ENCODE measurements around the gene PAGE2. TPM values are rescaled to one million over a fixed set of nuclear protein-coding genes. Genes with fewer than 3 reads are reported as not detected.
A peak's percentile ranks its signal among the peaks of the same experiment; 100 is the strongest.

PAGE2 gene
- total and polyA plus RNA-seq, 2 of the 13 experiments (the other 11 are each of a cell fraction or from before 2014, with no cell fraction given) = not detected

DNA sequence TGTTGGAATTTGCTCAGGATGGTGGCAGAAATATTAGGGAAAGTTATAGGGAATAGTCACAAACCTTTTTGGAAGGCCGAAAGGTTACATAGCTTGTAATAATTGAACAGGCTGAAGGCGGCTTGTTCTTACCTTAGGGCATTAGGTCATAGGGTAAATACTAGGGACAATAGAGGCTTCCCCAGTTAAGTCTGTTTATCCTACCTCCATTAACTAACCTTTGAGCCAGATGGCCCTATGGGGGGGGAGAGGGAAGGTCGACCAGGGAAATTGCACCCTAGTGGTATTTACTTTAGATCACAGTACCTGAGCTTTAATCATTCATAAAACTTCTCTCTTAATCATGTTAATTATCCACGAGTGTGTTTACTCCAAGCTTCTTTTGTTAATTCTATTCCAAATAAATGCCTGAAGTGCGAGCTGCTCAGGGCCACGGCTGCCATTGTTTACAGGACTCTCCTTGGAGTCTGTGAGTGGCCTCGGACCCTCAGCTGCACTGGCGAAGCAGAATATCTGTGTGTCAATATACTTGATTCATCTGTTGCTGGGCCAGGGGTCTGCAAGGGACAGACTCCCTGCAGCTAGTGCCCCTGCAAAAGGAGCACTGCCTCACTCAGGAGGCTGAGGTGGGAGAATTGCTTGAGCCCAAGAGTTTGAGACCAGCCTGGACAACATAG is 22.9 kb downstream of the PAGE2 start (continued):
- TF ChIP-seq ZNF12 (CRISPR knock-in tag; IDR thresholded peaks at IDR 0.05) (no peak), EHMT2 (IDR thresholded peaks at IDR 0.05; ENCODE audit: borderline replicate concordance, low read depth, low read length) (peak; percentile 24; the same call in 1 of the 2 replicates), NR2F6 (IDR thresholded peaks at IDR 0.05) (peak; percentile 59), NR2F6 (CRISPR knock-in tag; IDR thresholded peaks at IDR 0.05) (peak; percentile 49; the same call in 1 of the 2 replicates), ZKSCAN1 (IDR thresholded peaks at IDR 0.05; ENCODE audit: low read length) (no peak), HMG20B (CRISPR knock-in tag; conservative IDR thresholded peaks at IDR 0.05) (no peak), CC2D1A (CRISPR knock-in tag; IDR thresholded peaks at IDR 0.05) (no peak), ZNF672 (CRISPR knock-in tag; IDR thresholded peaks at IDR 0.05) (no peak), ZNF644 (CRISPR knock-in tag; IDR thresholded peaks at IDR 0.05; ENCODE audit: low read depth) (no peak), PITX1 (CRISPR knock-in tag; IDR thresholded peaks at IDR 0.05) (no peak; the same call in 1 of the 2 replicates), AKAP8 (CRISPR knock-in tag; IDR thresholded peaks at IDR 0.05) (no peak), SAFB2 (CRISPR knock-in tag; IDR thresholded peaks at IDR 0.05; ENCODE audit: borderline replicate concordance, low read depth) (no peak), RXRB (CRISPR knock-in tag; IDR thresholded peaks at IDR 0.05; ENCODE audit: borderline replicate concordance) (peak; percentile 78), SETDB1 (CRISPR knock-in tag; IDR thresholded peaks at IDR 0.05; ENCODE audit: borderline replicate concordance) (no peak), CREM (IDR thresholded peaks at IDR 0.05) (0 out of 2 replicates have a peak, but pooled peaks have one; percentile 25), CREM (CRISPR knock-in tag; IDR thresholded peaks at IDR 0.05) (no peak), ZNF619 (CRISPR knock-in tag; IDR thresholded peaks at IDR 0.05) (no peak), ZNF383 (CRISPR knock-in tag; IDR thresholded peaks at IDR 0.05; ENCODE audit: borderline replicate concordance) (no peak), HMGA1 (CRISPR knock-in tag; conservative IDR thresholded peaks at IDR 0.05) (no peak), FOXK1 (CRISPR knock-in tag; IDR thresholded peaks at IDR 0.05; ENCODE audit: borderline replicate concordance, low read depth) (no peak), HNF4G (IDR thresholded peaks at IDR 0.05; ENCODE audit: borderline replicate concordance, low read depth, low read length) (no peak), HNF4G (CRISPR knock-in tag; IDR thresholded peaks at IDR 0.05; ENCODE audit: borderline replicate concordance, low read depth) (peak; percentile 29; the same call in 1 of the 2 replicates), FOXP1 (IDR thresholded peaks at IDR 0.05) (no peak), FOXP1 (CRISPR knock-in tag; IDR thresholded peaks at IDR 0.05) (peak; percentile 45; the same call in 1 of the 2 replicates), ADNP (CRISPR knock-in tag; IDR thresholded peaks at IDR 0.05) (no peak), BRCA1 (CRISPR knock-in tag; IDR thresholded peaks at IDR 0.05) (no peak), HNRNPK (IDR thresholded peaks at IDR 0.05; ENCODE audit: low read depth, low read length, poor library complexity, severe bottlenecking) (no peak), RBM39 (IDR thresholded peaks at IDR 0.05; ENCODE audit: low read depth, low read length, poor library complexity, severe bottlenecking) (no peak)
- TF ChIP-seq, protein P1, sequence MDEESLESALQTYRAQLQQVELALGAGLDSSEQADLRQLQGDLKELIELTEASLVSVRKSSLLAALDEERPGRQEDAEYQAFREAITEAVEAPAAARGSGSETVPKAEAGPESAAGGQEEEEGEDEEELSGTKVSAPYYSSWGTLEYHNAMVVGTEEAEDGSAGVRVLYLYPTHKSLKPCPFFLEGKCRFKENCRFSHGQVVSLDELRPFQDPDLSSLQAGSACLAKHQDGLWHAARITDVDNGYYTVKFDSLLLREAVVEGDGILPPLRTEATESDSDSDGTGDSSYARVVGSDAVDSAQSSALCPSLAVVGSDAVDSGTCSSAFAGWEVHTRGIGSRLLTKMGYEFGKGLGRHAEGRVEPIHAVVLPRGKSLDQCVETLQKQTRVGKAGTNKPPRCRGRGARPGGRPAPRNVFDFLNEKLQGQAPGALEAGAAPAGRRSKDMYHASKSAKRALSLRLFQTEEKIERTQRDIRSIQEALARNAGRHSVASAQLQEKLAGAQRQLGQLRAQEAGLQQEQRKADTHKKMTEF (CRISPR knock-in tag; IDR thresholded peaks at IDR 0.05) = peak; percentile 27; the same call in 1 of the 2 replicates
- TF ChIP-seq, protein P2, sequence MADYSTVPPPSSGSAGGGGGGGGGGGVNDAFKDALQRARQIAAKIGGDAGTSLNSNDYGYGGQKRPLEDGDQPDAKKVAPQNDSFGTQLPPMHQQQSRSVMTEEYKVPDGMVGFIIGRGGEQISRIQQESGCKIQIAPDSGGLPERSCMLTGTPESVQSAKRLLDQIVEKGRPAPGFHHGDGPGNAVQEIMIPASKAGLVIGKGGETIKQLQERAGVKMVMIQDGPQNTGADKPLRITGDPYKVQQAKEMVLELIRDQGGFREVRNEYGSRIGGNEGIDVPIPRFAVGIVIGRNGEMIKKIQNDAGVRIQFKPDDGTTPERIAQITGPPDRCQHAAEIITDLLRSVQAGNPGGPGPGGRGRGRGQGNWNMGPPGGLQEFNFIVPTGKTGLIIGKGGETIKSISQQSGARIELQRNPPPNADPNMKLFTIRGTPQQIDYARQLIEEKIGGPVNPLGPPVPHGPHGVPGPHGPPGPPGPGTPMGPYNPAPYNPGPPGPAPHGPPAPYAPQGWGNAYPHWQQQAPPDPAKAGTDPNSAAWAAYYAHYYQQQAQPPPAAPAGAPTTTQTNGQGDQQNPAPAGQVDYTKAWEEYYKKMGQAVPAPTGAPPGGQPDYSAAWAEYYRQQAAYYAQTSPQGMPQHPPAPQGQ (CRISPR knock-in tag; IDR thresholded peaks at IDR 0.05; ENCODE audit: borderline replicate concordance) = no peak
